Measurements from ENCODE around the gene GDF7. TPM values are rescaled to one million over a fixed set of nuclear protein-coding genes. Genes with fewer than 3 reads are reported as not detected.

The GDF7 gene
- total RNA-seq, 1 experiment from 2014 or later, result 0.04 TPM

DNA sequence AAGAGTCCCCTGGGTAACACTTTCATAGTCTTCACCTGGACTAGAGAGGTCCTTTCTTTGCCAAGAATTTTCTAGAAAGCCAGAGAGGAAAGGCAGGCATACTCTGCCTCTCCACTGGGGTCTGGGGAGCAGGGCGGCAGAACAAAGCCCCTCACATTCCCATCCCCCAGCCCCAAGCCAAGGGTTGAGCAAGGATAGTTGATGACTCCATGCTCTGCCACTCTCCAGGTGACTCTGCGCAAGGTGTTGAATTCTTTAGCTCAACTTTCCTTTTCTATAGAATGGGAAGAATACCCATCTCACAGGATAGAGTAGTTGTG is 2.9 kb upstream of the GDF7 start:
- Histone ChIP-seq H2BK12ac (ENCODE audit: insufficient read length, low read depth, low read length) (no peak overlapping the region), H3K4me2 (ENCODE audit: insufficient read depth, insufficient read length, low read length) (no peak overlapping the region), H2BK20ac (ENCODE audit: low read depth, low read length, poor library complexity, severe bottlenecking) (no peak overlapping the region), H4K91ac (ENCODE audit: insufficient read length, low read depth, low read length) (no peak overlapping the region), H3K9ac (ENCODE audit: extremely low read depth, insufficient read length, low read length) (no peak overlapping the region), H3K14ac (ENCODE audit: insufficient read depth, low read length) (no peak overlapping the region), H3T11ph (ENCODE audit: low read length) (no peak overlapping the region), H3K56ac (ENCODE audit: insufficient read length, low read depth, low read length) (no peak overlapping the region), H3K27me3 (ENCODE audit: insufficient read depth, low read length) (peaks cover 63% of the 10 kb centered on the region), H4K5ac (ENCODE audit: insufficient read length, low read depth, low read length) (no peak overlapping the region), H3K18ac (ENCODE audit: insufficient read length, low read depth, low read length) (no peak overlapping the region), H3K79me1 (ENCODE audit: insufficient read depth, low read depth, low read length, poor library complexity, severe bottlenecking) (no peaks in the 10 kb centered on the region), H2AFZ (ENCODE audit: low read length) (no peak overlapping the region), H3K4ac (ENCODE audit: low read depth, low read length) (no peak overlapping the region), H4K8ac (replicated peaks; ENCODE audit: insufficient read length, low read depth, low read length) (no peak overlapping the region), H2BK120ac (ENCODE audit: low read depth, low read length, poor library complexity, severe bottlenecking) (no peak overlapping the region), H3K79me2 (ENCODE audit: insufficient read depth, low read length) (no peaks in the 10 kb centered on the region), H2AK5ac (ENCODE audit: insufficient read length, low read length) (no peak overlapping the region), H3K27ac (ENCODE audit: insufficient read length, low read depth, low read length) (no peak overlapping the region), H2BK15ac (ENCODE audit: low read depth, low read length) (no peak overlapping the region), H3K4me1 (ENCODE audit: insufficient read depth, low read length) (no peaks in the 10 kb centered on the region), H2BK5ac (ENCODE audit: insufficient read length, low read length) (no peak overlapping the region), H3K9me3 (ENCODE audit: control insufficient read depth, low read depth, low read length) (no peaks in the 10 kb centered on the region), H4K20me1 (ENCODE audit: control insufficient read depth, insufficient read depth, insufficient read length) (no peaks in the 10 kb centered on the region), H3K23ac (ENCODE audit: insufficient read length, low read depth, low read length) (no peak overlapping the region), H3K23me2 (ENCODE audit: insufficient read length, low read depth, low read length, poor library complexity, severe bottlenecking) (peaks cover 18% of the 10 kb centered on the region)
- no peak for DNase-seq
- Mint-ChIP-seq H3K36me3 (ENCODE audit: insufficient read depth in 1 of 3, low read depth in 3 of 3) (no peaks in the 10 kb centered on the region), H3K4me1 (peaks cover 7 to 35% of the 10 kb centered on the region in 2 experiments), H3K27me3 (ENCODE audit: low read depth) (peaks cover 96% of the 10 kb centered on the region), H3K9me3 (peaks cover 0 to 2% of the 10 kb centered on the region in 2 experiments; a peak in 1 of 5 replicates), H3K27ac (no peak overlapping the region), H3K4me3 (no peak overlapping the region)
- no peak for TF ChIP-seq CTCF (conservative IDR thresholded peaks at IDR 0.05)
- WGBS (ENCODE audit: extremely low coverage, insufficient read length, low lambda C conversion rate), result no CpG with 5 or more reads among the region's 2 CpGs

Measured in H9 (cell line).